ENCODE results near the gene MYH1.

The MYH1 gene

DNA sequence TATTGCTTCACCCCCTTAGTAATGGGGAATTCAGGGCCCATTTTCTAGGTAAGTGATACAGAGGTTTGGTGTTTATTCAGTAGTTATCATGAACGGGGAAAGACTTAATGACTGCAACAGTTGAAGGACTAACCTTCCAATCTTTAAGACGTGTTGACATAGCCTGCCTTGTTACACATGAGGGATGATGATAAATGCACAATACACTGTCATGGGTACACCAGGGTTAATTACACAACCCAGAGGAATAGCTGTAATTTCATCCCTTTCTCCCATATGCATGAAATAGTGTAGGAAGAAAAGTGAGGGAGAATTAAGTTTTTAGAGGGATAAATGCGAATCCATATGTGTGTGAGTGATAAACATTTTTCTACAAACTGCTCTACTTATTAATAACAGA lies 59.6 kb downstream of the MYH1 start:
- no peak for DNase-seq (ENCODE audit: extremely low read depth, low read depth)
- TF ChIP-seq CTCF (IDR thresholded peaks at IDR 0.05; ENCODE audit: low read depth, low read length, missing control alignments): no peak
- H3K4me3 ChIP-seq (replicated peaks; ENCODE audit: low read depth, low read length): no peak overlapping the region

- DNase-seq (ENCODE audit: extremely low read depth, low read depth): no peak
- TF ChIP-seq CTCF (IDR thresholded peaks at IDR 0.05; ENCODE audit: low read depth, low read length, missing control alignments): no peak
- no peak overlapping the region for H3K4me3 ChIP-seq (replicated peaks; ENCODE audit: low read depth, low read length)
Observed at GRCh38 chr17:10457952-10458351, 60.4 kb downstream of the MYH1 start.

- H3K4me3 ChIP-seq (replicated peaks; ENCODE audit: low read depth, low read length): no peak overlapping the region
- no peak for TF ChIP-seq CTCF (IDR thresholded peaks at IDR 0.05; ENCODE audit: low read depth, low read length, missing control alignments)
- no peak for DNase-seq (ENCODE audit: extremely low read depth, low read depth)
Observed at GRCh38 chr17:10447026-10447931, 71.1 kb downstream of the MYH1 start.
